Keratinocyte (primary cell): ENCODE measurements around the gene CELSR3. TPM values are rescaled to one million over a fixed set of nuclear protein-coding genes. Genes with fewer than 3 reads are reported as not detected.

Experiments
- DNase-seq: peaks from one replicate; pipeline ENCODE4 v3.0.0-alpha.2; 2011; ENCODE audit warnings: low read depth, missing footprints, low spot score
- FAIRE-seq: peaks from 2 replicates; lab custom pipeline; 2011; peaks lifted over from hg19 to GRCh38; lab: Jason Lieb, UNC
- H2AFZ ChIP-seq: 2 replicates; pipeline ENCODE4 v1.6.0; 2012; ENCODE audit warnings: low read length, control low read depth, inconsistent platforms; ENCODE audit not compliant: control insufficient read depth
- H3K27ac ChIP-seq: 2 replicates; pipeline ENCODE4 v1.5.1; 2011; ENCODE audit warnings: low read length; ENCODE audit not compliant: control insufficient read depth, insufficient read depth
- H3K27me3 ChIP-seq: 3 replicates; pipeline ENCODE4 v1.6.0; 2011; ENCODE audit warnings: low read length; ENCODE audit not compliant: control insufficient read depth, insufficient read depth; ENCODE audit errors: extremely low read depth
- H3K36me3 ChIP-seq, 2 experiments: 2 replicates in 1 of 2; 3 replicates in 1 of 2; pipeline ENCODE4 v1.5.1; 2011; ENCODE audit warnings: low read length in 2 of 2, mild to moderate bottlenecking in 1 of 2; ENCODE audit not compliant: control insufficient read depth in 2 of 2, insufficient read depth in 2 of 2; ENCODE audit errors: extremely low read depth in 1 of 2
- H3K4me1 ChIP-seq: 3 replicates; pipeline ENCODE4 v1.5.1; 2011; ENCODE audit warnings: low read length; ENCODE audit not compliant: control insufficient read depth, insufficient read depth; ENCODE audit errors: extremely low read depth
- H3K4me2 ChIP-seq: 3 replicates; pipeline ENCODE4 v1.6.0; 2011; ENCODE audit warnings: low read depth, low read length; ENCODE audit not compliant: control insufficient read depth, insufficient read depth; ENCODE audit errors: extremely low read depth
- H3K4me3 ChIP-seq, 3 experiments: fragments of 200-600 bp in 1 of 3; sonication (generic) in 1 of 3; 2 replicates in 2 of 3; 3 replicates in 1 of 3; pipeline ENCODE4 v1.5.1; 2011 to 2016; ENCODE audit warnings: low read length in 3 of 3, mild to moderate bottlenecking in 3 of 3, control low read depth in 2 of 3, inconsistent platforms in 1 of 3, low read depth in 1 of 3, mixed read lengths in 1 of 3, mixed run types in 1 of 3, moderate library complexity in 1 of 3; ENCODE audit not compliant: control insufficient read depth in 2 of 3, insufficient read depth in 2 of 3; ENCODE audit errors: extremely low read depth in 1 of 3
- H3K79me2 ChIP-seq: 2 replicates; pipeline ENCODE4 v1.6.0; 2012; ENCODE audit warnings: low read length; ENCODE audit not compliant: control insufficient read depth, insufficient read depth
- H3K9ac ChIP-seq: 3 replicates; pipeline ENCODE4 v1.6.0; 2011; ENCODE audit warnings: low read length; ENCODE audit not compliant: control insufficient read depth, insufficient read depth; ENCODE audit errors: extremely low read depth
- H3K9me1 ChIP-seq: 3 replicates; pipeline ENCODE4 v1.6.0; 2011; ENCODE audit warnings: low read length; ENCODE audit not compliant: control insufficient read depth, insufficient read depth; ENCODE audit errors: extremely low read depth
- H3K9me3 ChIP-seq: 2 replicates; pipeline ENCODE4 v1.5.1; 2012; ENCODE audit warnings: low read depth, low read length; ENCODE audit not compliant: control insufficient read depth
- H4K20me1 ChIP-seq: 3 replicates; pipeline ENCODE4 v1.6.0; 2011; ENCODE audit warnings: low read length; ENCODE audit not compliant: control insufficient read depth, insufficient read depth; ENCODE audit errors: extremely low read depth
- EZH2 ChIP-seq: IDR thresholded peaks from one replicate; pipeline ENCODE4 v1.6.1; 2012; ENCODE audit warnings: inconsistent platforms, mild to moderate bottlenecking, low read length, moderate library complexity
- dilution Hi-C: fragments of 300-500 bp; cut with MboI; formaldehyde crosslinking; loops from one replicate; pipeline ENCODE4 v1.7.0; 2020; ENCODE audit warnings: low sequenced_read_pairs; ENCODE audit not compliant: extremely low pct_ligation_motif_present
- polyA plus RNA-seq, 5 experiments: library from polyadenylated mRNA; depleted of rRNA in 3 of 5; stranded (reverse) in 3 of 5; stranded (forward) in 1 of 5; unstranded in 1 of 5; fragments of >200 nt; gene quantifications; 1 replicate in 1 of 5; 2 replicates in 3 of 5; 3 replicates in 1 of 5; pipeline versions ENCODE4 v1.2.1 to v1.2.3, GENCODE V29; 2011 to 2012; ENCODE audit warnings: missing spikeins in 2 of 5, low read depth in 1 of 5, low replicate concordance in 1 of 5
- TF ChIP-seq, protein P1 (sequence below), 3 experiments: IDR thresholded peaks in 1 of 3; conservative IDR thresholded peaks in 1 of 3; optimal IDR thresholded peaks in 1 of 3; 2 replicates in 2 of 3; 3 replicates in 1 of 3; pipeline versions ENCODE3 to v1.5.1; 2011; ENCODE audit warnings: low read length in 3 of 3, mild to moderate bottlenecking in 3 of 3, moderate library complexity in 2 of 3, control low read depth in 1 of 3, inconsistent platforms in 1 of 3; ENCODE audit not compliant: insufficient read depth in 2 of 3; ENCODE audit errors: extremely low read depth in 1 of 3

CELSR3 gene
- polyA plus RNA-seq, 1 donor (not counting 4 experiments of a cell fraction or from before 2014, with no cell fraction given) = 0.25 TPM

GRCh38 chr3:48630407-48630806, 32.3 kb downstream of the CELSR3 start:
- H3K9me3 ChIP-seq = no peaks in the 10 kb centered on the region
- peaks cover 13% of the 10 kb centered on the region for H3K79me2 ChIP-seq
- no peak overlapping the region for H2AFZ ChIP-seq
- no peak for TF ChIP-seq EZH2
- TF ChIP-seq, protein P1, sequence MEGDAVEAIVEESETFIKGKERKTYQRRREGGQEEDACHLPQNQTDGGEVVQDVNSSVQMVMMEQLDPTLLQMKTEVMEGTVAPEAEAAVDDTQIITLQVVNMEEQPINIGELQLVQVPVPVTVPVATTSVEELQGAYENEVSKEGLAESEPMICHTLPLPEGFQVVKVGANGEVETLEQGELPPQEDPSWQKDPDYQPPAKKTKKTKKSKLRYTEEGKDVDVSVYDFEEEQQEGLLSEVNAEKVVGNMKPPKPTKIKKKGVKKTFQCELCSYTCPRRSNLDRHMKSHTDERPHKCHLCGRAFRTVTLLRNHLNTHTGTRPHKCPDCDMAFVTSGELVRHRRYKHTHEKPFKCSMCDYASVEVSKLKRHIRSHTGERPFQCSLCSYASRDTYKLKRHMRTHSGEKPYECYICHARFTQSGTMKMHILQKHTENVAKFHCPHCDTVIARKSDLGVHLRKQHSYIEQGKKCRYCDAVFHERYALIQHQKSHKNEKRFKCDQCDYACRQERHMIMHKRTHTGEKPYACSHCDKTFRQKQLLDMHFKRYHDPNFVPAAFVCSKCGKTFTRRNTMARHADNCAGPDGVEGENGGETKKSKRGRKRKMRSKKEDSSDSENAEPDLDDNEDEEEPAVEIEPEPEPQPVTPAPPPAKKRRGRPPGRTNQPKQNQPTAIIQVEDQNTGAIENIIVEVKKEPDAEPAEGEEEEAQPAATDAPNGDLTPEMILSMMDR (optimal IDR thresholded peaks at IDR 0.05 in 1 of 3, IDR thresholded peaks at IDR 0.05 in 1 of 3, conservative IDR thresholded peaks at IDR 0.05 in 1 of 3; ENCODE audit: extremely low read depth in 1 of 3, insufficient read depth in 2 of 3, low read length in 3 of 3) = no peak
- H3K27ac ChIP-seq = no peak overlapping the region
- H4K20me1 ChIP-seq = peaks cover 2% of the 10 kb centered on the region
- no peak overlapping the region for H3K4me2 ChIP-seq
- H3K36me3 ChIP-seq = peaks cover 43 to 50% of the 10 kb centered on the region in 2 experiments
- H3K27me3 ChIP-seq = no peaks in the 10 kb centered on the region
- H3K9ac ChIP-seq = no peak overlapping the region
- DNase-seq (no peak), FAIRE-seq (no peak)
- peaks cover 2% of the 10 kb centered on the region for H3K9me1 ChIP-seq
- dilution Hi-C loops = no loop called here
- peaks cover 5% of the 10 kb centered on the region for H3K4me1 ChIP-seq
- H3K4me3 ChIP-seq = no peak overlapping the region

DNA sequence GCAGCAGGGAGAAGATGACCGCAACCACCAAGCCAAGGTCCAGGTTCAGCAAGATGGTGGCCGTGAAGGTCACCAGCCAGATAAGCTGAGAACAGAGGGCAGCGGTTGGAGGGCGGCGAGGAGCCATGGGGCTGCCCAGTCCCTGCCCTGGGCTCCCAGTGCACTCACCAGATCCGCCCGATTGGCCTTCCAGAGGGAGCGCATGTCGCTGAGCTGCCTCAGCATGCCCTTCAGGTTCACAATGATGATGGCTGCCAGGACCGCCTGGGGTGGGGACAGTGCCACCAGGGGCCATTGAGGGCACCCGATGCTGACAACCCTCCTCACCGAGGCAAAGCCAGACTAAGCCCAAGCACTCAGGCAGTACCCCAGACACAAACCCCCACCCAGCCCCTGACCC, 32.8 kb downstream of the CELSR3 start:
- no peaks in the 10 kb centered on the region for H3K27me3 ChIP-seq
- H4K20me1 ChIP-seq = peaks cover 2% of the 10 kb centered on the region
- H3K9me3 ChIP-seq = no peaks in the 10 kb centered on the region
- peaks cover 12% of the 10 kb centered on the region for H3K79me2 ChIP-seq
- no peak for FAIRE-seq
- H3K27ac ChIP-seq = no peak overlapping the region
- H3K9ac ChIP-seq = no peak overlapping the region
- H3K36me3 ChIP-seq = peaks cover 45 to 50% of the 10 kb centered on the region in 2 experiments
- no peak for TF ChIP-seq EZH2
- TF ChIP-seq, protein P1 (optimal IDR thresholded peaks at IDR 0.05 in 1 of 3, IDR thresholded peaks at IDR 0.05 in 1 of 3, conservative IDR thresholded peaks at IDR 0.05 in 1 of 3; ENCODE audit: extremely low read depth in 1 of 3, insufficient read depth in 2 of 3, low read length in 3 of 3) = no peak
- H3K4me2 ChIP-seq = no peak overlapping the region
- H3K4me1 ChIP-seq = peaks cover 5% of the 10 kb centered on the region
- no peak overlapping the region for H2AFZ ChIP-seq
- peaks cover 2% of the 10 kb centered on the region for H3K9me1 ChIP-seq
- no peak for DNase-seq
- dilution Hi-C loops = no loop called here
- H3K4me3 ChIP-seq = no peak overlapping the region
